Kidney epithelial cell (primary cell): Measurements from ENCODE around the gene KCNJ2. TPM values are rescaled to one million over a fixed set of nuclear protein-coding genes. Genes with fewer than 3 reads are reported as not detected.

Source experiments
- DNase-seq: peaks from one replicate; pipeline ENCODE4 v3.0.0-alpha.2; 2010; ENCODE audit warnings: low read depth
- H3K27me3 ChIP-seq: 2 replicates; pipeline ENCODE4 v1.6.0; 2011; ENCODE audit warnings: low read length; ENCODE audit not compliant: control insufficient read depth, insufficient read depth
- H3K36me3 ChIP-seq: 2 replicates; pipeline ENCODE4 v1.5.1; 2011; ENCODE audit warnings: low read length; ENCODE audit not compliant: control insufficient read depth, insufficient read depth
- H3K4me3 ChIP-seq: 2 replicates; pipeline ENCODE4 v1.5.1; 2011; ENCODE audit warnings: low read depth, mild to moderate bottlenecking, control low read depth, low read length
- total RNA-seq: library from RNA; depleted of rRNA; stranded (reverse); fragments of >200 nt; gene quantifications from 2 replicates; pipeline ENCODE4 v1.2.3, GENCODE V29; 2015
- TF ChIP-seq, protein P1 (sequence below): IDR thresholded peaks from 2 replicates; pipeline ENCODE4 v1.5.1; 2011; ENCODE audit warnings: mild to moderate bottlenecking, moderate library complexity, low read length, control low read depth, inconsistent platforms; ENCODE audit not compliant: insufficient read depth, poor library complexity, severe bottlenecking

Gene KCNJ2
- total RNA-seq, 1 donor from 2014 or later = 0.79 TPM

DNA sequence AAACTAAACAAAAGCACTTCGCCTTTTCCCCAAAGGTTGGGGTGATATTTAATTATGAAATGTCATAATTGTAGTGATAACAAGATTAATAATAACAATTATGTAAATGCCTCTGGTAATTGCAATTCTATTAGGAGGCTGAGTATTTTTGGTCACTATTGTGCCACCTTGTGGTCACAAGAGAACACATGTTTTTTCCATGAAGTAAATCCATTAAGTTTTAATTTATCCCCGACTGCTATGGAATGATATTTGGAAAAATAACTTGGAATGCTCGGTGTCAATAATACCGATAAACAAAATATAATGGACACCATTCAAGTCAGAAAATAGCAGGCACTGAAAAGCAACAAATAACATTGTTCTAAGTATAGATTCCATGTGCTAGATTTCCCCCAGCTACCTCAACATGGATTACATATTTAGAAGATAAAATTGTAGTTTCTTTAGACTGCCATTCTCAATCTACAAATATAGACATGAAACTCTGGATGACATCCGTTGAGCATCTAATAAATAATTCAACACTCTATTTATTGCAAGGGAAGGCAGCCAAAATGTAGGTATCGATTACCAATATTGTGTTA, 25.0 kb upstream of the KCNJ2 start:
- no peak for DNase-seq
- Histone ChIP-seq H3K4me3 (no peak overlapping the region), H3K36me3 (no peaks in the 10 kb centered on the region), H3K27me3 (no peaks in the 10 kb centered on the region)
- TF ChIP-seq, protein P1, sequence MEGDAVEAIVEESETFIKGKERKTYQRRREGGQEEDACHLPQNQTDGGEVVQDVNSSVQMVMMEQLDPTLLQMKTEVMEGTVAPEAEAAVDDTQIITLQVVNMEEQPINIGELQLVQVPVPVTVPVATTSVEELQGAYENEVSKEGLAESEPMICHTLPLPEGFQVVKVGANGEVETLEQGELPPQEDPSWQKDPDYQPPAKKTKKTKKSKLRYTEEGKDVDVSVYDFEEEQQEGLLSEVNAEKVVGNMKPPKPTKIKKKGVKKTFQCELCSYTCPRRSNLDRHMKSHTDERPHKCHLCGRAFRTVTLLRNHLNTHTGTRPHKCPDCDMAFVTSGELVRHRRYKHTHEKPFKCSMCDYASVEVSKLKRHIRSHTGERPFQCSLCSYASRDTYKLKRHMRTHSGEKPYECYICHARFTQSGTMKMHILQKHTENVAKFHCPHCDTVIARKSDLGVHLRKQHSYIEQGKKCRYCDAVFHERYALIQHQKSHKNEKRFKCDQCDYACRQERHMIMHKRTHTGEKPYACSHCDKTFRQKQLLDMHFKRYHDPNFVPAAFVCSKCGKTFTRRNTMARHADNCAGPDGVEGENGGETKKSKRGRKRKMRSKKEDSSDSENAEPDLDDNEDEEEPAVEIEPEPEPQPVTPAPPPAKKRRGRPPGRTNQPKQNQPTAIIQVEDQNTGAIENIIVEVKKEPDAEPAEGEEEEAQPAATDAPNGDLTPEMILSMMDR = peak; percentile 48

DNA sequence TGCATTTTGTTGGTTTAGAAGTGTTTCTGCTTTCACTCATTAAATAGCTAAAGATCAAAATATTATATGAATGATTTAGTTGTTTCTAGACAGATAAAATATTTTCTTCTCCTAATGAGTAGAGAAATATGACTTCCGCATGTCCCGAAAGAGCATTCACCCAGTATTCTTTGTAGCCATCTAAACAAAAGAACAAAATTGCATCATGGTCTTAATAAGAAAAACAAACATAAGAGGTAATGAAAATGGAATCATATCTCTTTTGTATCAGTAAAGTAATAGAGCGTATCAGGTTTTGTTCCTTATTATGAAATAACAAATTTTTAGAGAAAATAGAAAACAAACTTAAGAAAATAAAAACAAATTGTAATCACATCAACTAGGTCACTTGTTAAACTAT, 16.1 kb upstream of the KCNJ2 start:
- Histone ChIP-seq H3K27me3 (no peaks in the 10 kb centered on the region), H3K36me3 (no peaks in the 10 kb centered on the region), H3K4me3 (no peak overlapping the region)
- TF ChIP-seq, protein P1 = no peak
- DNase-seq = no peak

DNA sequence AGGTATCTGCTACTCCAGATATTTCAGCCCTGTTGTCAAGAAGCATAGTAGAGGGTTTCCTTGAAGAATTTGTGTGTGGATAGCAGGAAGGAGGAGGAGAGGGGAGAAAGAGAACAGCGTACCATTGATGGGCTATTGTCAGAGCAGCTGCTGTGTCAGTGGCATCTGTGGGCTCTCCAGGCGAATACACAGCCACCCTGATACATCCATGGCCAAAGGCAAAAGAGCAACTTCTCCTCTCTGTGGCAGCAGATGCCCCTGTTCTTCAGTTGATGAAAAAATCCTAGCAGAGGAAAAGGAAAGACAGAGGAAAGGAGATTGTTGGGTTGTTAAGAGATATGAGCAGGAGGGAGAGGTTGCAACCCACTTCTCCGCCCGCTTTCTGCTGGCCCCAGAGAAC, 12.2 kb upstream of the KCNJ2 start:
- no peak overlapping the region for H3K4me3 ChIP-seq
- H3K36me3 ChIP-seq = no peaks in the 10 kb centered on the region
- no peak for DNase-seq
- TF ChIP-seq, protein P1 = no peak
- no peaks in the 10 kb centered on the region for H3K27me3 ChIP-seq

DNA sequence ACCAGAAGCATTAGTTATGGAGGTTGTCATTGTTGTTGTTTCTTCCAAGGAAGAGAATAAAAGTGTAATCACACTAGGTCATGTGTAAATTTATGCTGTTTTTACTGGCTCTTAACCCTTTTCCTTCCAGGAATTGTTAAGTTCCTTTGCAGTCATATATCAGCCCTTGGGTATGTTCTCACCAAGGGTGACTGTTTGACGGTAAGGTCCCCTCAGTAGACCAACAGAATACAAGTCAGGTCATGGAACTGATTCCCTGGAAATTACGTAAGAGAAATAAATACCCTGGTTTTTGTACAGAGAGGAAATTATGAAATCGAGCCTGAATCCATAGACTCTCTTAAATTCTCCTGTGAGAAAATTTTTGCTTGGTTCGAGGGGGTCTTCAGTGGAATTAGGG, 11.2 kb upstream of the KCNJ2 start:
- Histone ChIP-seq H3K27me3 (no peaks in the 10 kb centered on the region), H3K4me3 (no peak overlapping the region), H3K36me3 (no peaks in the 10 kb centered on the region)
- no peak for DNase-seq
- TF ChIP-seq, protein P1 = no peak

DNA sequence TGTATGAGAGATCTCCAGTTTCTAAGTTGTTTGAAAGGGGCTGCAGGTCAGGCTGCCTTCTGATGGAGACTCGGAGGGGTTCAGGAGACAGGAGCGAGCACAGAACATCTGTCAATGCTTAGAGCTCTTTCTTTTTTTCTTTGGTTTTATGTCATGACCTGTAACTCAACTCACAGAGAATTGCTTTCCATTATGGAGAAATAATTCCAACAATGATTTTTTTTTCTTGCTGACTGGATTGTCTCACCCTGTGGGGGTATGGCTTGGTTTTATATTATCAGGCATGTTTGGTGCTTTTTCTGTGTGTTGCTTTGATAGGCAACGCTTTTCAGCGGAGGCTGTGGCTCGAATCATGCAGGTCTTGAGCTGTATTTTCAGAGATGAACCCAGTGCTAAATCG, 10.7 kb upstream of the KCNJ2 start:
- Histone ChIP-seq H3K27me3 (no peaks in the 10 kb centered on the region), H3K4me3 (no peak overlapping the region), H3K36me3 (no peaks in the 10 kb centered on the region)
- TF ChIP-seq, protein P1 = no peak
- DNase-seq = no peak

DNA sequence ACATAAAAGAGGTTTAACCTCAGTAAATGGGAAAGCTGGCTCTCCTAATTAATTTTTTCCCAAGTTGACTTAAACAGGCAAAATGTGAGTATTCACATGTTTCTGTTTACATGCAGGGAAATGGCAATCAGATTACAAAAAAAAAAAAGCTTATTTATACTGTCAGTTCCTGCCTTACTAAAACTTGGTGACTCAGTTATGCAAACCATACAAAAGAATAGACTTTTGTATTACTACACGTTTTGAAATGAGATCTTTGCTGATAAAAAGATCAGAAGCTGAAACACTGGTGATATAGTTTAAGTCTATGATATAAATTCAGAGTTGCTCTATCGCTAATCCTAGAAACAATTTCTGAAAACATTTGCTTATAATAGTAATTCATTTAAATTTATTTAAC, 9.4 kb upstream of the KCNJ2 start:
- no peaks in the 10 kb centered on the region for H3K27me3 ChIP-seq
- H3K4me3 ChIP-seq = no peak overlapping the region
- no peak for DNase-seq
- no peaks in the 10 kb centered on the region for H3K36me3 ChIP-seq
- TF ChIP-seq, protein P1 = no peak
